H9 (cell line): Measurements from ENCODE around the gene MLPH. TPM values are rescaled to one million over a fixed set of nuclear protein-coding genes. Genes with fewer than 3 reads are reported as not detected.

ENCODE experiments used
- DNase-seq: peaks from one replicate; pipeline ENCODE4 v3.0.0-alpha.2; 2017
- H2AFZ ChIP-seq: one replicate; pipeline ENCODE4 v1.6.1; 2013; ENCODE audit warnings: mild to moderate bottlenecking, low read length, control low read depth, moderate library complexity
- H2AK5ac ChIP-seq: 2 replicates; pipeline ENCODE4 v1.6.1; 2013; ENCODE audit warnings: low read length, control low read depth, mixed read lengths; ENCODE audit not compliant: insufficient read length
- H2BK120ac ChIP-seq: one replicate; pipeline ENCODE4 v1.6.1; 2013; ENCODE audit warnings: low read depth, mild to moderate bottlenecking, low read length, control low read depth, inconsistent platforms; ENCODE audit not compliant: poor library complexity, severe bottlenecking
- H2BK12ac ChIP-seq: 2 replicates; pipeline ENCODE4 v1.6.1; 2013; ENCODE audit warnings: low read length, control low read depth, mixed read lengths, low read depth; ENCODE audit not compliant: insufficient read length
- H2BK15ac ChIP-seq: 2 replicates; pipeline ENCODE4 v1.6.1; 2013; ENCODE audit warnings: low read depth, low read length, control low read depth
- H2BK20ac ChIP-seq: one replicate; pipeline ENCODE4 v1.6.1; 2013; ENCODE audit warnings: low read depth, mild to moderate bottlenecking, low read length, control low read depth, inconsistent platforms; ENCODE audit not compliant: poor library complexity, severe bottlenecking
- H2BK5ac ChIP-seq: 2 replicates; pipeline ENCODE4 v1.6.1; 2013; ENCODE audit warnings: low read length, control low read depth, mixed read lengths; ENCODE audit not compliant: insufficient read length
- H3K14ac ChIP-seq: 2 replicates; pipeline ENCODE4 v1.6.1; 2013; ENCODE audit warnings: low read length, control low read depth; ENCODE audit not compliant: insufficient read depth
- H3K18ac ChIP-seq: 2 replicates; pipeline ENCODE4 v1.6.1; 2013; ENCODE audit warnings: low read depth, mild to moderate bottlenecking, mixed read lengths, low read length, control low read depth; ENCODE audit not compliant: insufficient read length
- H3K23ac ChIP-seq: 2 replicates; pipeline ENCODE4 v1.6.1; 2013; ENCODE audit warnings: low read length, control low read depth, mixed read lengths, low read depth; ENCODE audit not compliant: insufficient read length
- H3K23me2 ChIP-seq: 2 replicates; pipeline ENCODE4 v1.6.1; 2013; ENCODE audit warnings: low read depth, mild to moderate bottlenecking, mixed read lengths, low read length, control low read depth; ENCODE audit not compliant: insufficient read length, poor library complexity, severe bottlenecking
- H3K27ac ChIP-seq: 2 replicates; pipeline ENCODE4 v1.5.1; 2013; ENCODE audit warnings: low read length, control low read depth, mixed read lengths, low read depth; ENCODE audit not compliant: insufficient read length
- H3K27me3 ChIP-seq: 2 replicates; pipeline ENCODE4 v1.6.1; 2013; ENCODE audit warnings: low read length, control low read depth, inconsistent platforms; ENCODE audit not compliant: insufficient read depth
- H3K4ac ChIP-seq: 2 replicates; pipeline ENCODE4 v1.6.1; 2013; ENCODE audit warnings: low read depth, mild to moderate bottlenecking, control low read depth, inconsistent platforms, low read length, moderate library complexity
- H3K4me1 ChIP-seq: 2 replicates; pipeline ENCODE4 v1.6.1; 2013; ENCODE audit warnings: low read length, control low read depth, inconsistent platforms; ENCODE audit not compliant: insufficient read depth
- H3K4me2 ChIP-seq: 2 replicates; pipeline ENCODE4 v1.6.1; 2013; ENCODE audit warnings: low read length, control low read depth, mixed read lengths; ENCODE audit not compliant: insufficient read length, insufficient read depth
- H3K56ac ChIP-seq: 2 replicates; pipeline ENCODE4 v1.6.1; 2013; ENCODE audit warnings: low read depth, mild to moderate bottlenecking, mixed read lengths, low read length, control low read depth; ENCODE audit not compliant: insufficient read length
- H3K79me1 ChIP-seq: 2 replicates; pipeline ENCODE4 v1.6.1; 2013; ENCODE audit warnings: low read depth, mild to moderate bottlenecking, moderate library complexity, low read length, control low read depth, inconsistent platforms; ENCODE audit not compliant: insufficient read depth, poor library complexity, severe bottlenecking
- H3K79me2 ChIP-seq: 2 replicates; pipeline ENCODE4 v1.6.1; 2013; ENCODE audit warnings: low read length, control low read depth, inconsistent platforms; ENCODE audit not compliant: insufficient read depth
- H3K9ac ChIP-seq: 2 replicates; pipeline ENCODE4 v1.6.1; 2013; ENCODE audit warnings: low read length, control low read depth, mixed read lengths; ENCODE audit not compliant: insufficient read length; ENCODE audit errors: extremely low read depth
- H3K9me3 ChIP-seq: one replicate; pipeline ENCODE4 v1.6.1; 2013; ENCODE audit warnings: low read depth, low read length, inconsistent platforms; ENCODE audit not compliant: control insufficient read depth
- H3T11ph ChIP-seq: one replicate; pipeline ENCODE4 v1.6.1; 2013; ENCODE audit warnings: mild to moderate bottlenecking, low read length, control low read depth, inconsistent platforms
- H4K20me1 ChIP-seq: one replicate; pipeline ENCODE4 v1.6.1; 2013; ENCODE audit not compliant: control insufficient read depth, insufficient read length, insufficient read depth
- H4K5ac ChIP-seq: 2 replicates; pipeline ENCODE4 v1.6.1; 2013; ENCODE audit warnings: low read depth, mild to moderate bottlenecking, mixed read lengths, low read length, control low read depth; ENCODE audit not compliant: insufficient read length
- H4K8ac ChIP-seq: replicated peaks from 2 replicates; pipeline ENCODE4 v1.6.1; 2013; ENCODE audit warnings: low read length, control low read depth, mixed read lengths, low read depth; ENCODE audit not compliant: insufficient read length
- H4K91ac ChIP-seq: 2 replicates; pipeline ENCODE4 v1.6.1; 2013; ENCODE audit warnings: low read depth, mild to moderate bottlenecking, moderate library complexity, mixed read lengths, low read length, control low read depth; ENCODE audit not compliant: insufficient read length
- H3K27ac Mint-ChIP-seq, 3 experiments: 2 replicates in 2 of 3; 3 replicates in 1 of 3; pipeline ENCODE4 v1.8.0; 2020 to 2021; ENCODE audit warnings: mixed read lengths in 3 of 3, mild to moderate bottlenecking in 1 of 3, moderate library complexity in 1 of 3
- H3K27me3 Mint-ChIP-seq: 2 replicates; pipeline ENCODE4 v1.8.0; 2021; ENCODE audit warnings: low read depth, mild to moderate bottlenecking, moderate library complexity, mixed read lengths
- H3K36me3 Mint-ChIP-seq, 3 experiments: 2 replicates in 2 of 3; 3 replicates in 1 of 3; pipeline ENCODE4 v1.8.0; 2020 to 2021; ENCODE audit warnings: low read depth in 3 of 3, mixed read lengths in 3 of 3; ENCODE audit not compliant: insufficient read depth in 1 of 3
- H3K4me1 Mint-ChIP-seq, 2 experiments: 2 replicates each; pipeline ENCODE4 v1.8.0; 2020; ENCODE audit warnings: mixed read lengths in 2 of 2
- H3K4me3 Mint-ChIP-seq, 2 experiments: 2 replicates in 1 of 2; 3 replicates in 1 of 2; pipeline ENCODE4 v1.8.0; 2020 to 2021; ENCODE audit warnings: mild to moderate bottlenecking in 2 of 2, mixed read lengths in 2 of 2, moderate library complexity in 1 of 2
- H3K9me3 Mint-ChIP-seq, 2 experiments: 2 replicates in 1 of 2; 3 replicates in 1 of 2; pipeline ENCODE4 v1.8.0; 2020; ENCODE audit warnings: mild to moderate bottlenecking in 2 of 2, mixed read lengths in 2 of 2, moderate library complexity in 1 of 2
- CTCF ChIP-seq: fragments of 200-600 bp; sonication (generic); conservative IDR thresholded peaks from 3 replicates; pipeline ENCODE4 v1.8.0; 2021; ENCODE audit warnings: antibody characterized with exemption, mild to moderate bottlenecking
- WGBS: extraction: QIAGEN DNeasy Blood & Tissue Kit; methylation state at CpG from one replicate; pipeline ENCODE4 v1.1.7; 2013; ENCODE audit warnings: missing lambda C conversion rate, low lambda C conversion rate, mixed read lengths; ENCODE audit not compliant: insufficient read length; ENCODE audit errors: extremely low coverage; 5-methylcytosine and 5-hydroxymethylcytosine counted together
- total RNA-seq: library from RNA; stranded (reverse); gene quantifications from 2 replicates; pipeline ENCODE4 v1.2.1, GENCODE V29; 2021

MLPH gene
- total RNA-seq, 1 experiment from 2014 or later: 3.4 TPM

- Mint-ChIP-seq H3K9me3 (peaks cover under 1% of the 10 kb centered on the region in 2 experiments; a peak in 2 of 5 replicates), H3K36me3 (peaks cover 0 to 1% (median under 1%) of the 10 kb centered on the region in 3 experiments; a peak in 1 of 7 replicates), H3K4me3 (no peak overlapping the region), H3K27ac (no peak overlapping the region), H3K27me3 (peaks cover 8% of the 10 kb centered on the region), H3K4me1 (peaks cover 0 to 3% of the 10 kb centered on the region in 2 experiments; a peak in 1 of 4 replicates)
- Histone ChIP-seq H3K9ac (no peak overlapping the region), H2BK20ac (no peak overlapping the region), H3K18ac (no peak overlapping the region), H3K4ac (no peak overlapping the region), H4K91ac (no peak overlapping the region), H2BK5ac (no peak overlapping the region), H3K4me1 (no peaks in the 10 kb centered on the region), H3K27me3 (no peaks in the 10 kb centered on the region), H3K56ac (no peak overlapping the region), H3K23me2 (no peaks in the 10 kb centered on the region), H4K5ac (no peak overlapping the region), H3K79me1 (no peaks in the 10 kb centered on the region), H3T11ph (no peak overlapping the region), H3K27ac (no peak overlapping the region), H2BK120ac (no peak overlapping the region), H3K23ac (no peak overlapping the region), H3K79me2 (no peaks in the 10 kb centered on the region), H4K8ac (no peak overlapping the region), H2AK5ac (no peak overlapping the region), H3K14ac (no peak overlapping the region; the same call in 1 of the 2 replicates), H2BK12ac (no peak overlapping the region), H2BK15ac (no peak overlapping the region), H2AFZ (no peak overlapping the region), H3K4me2 (no peak overlapping the region), H3K9me3 (no peaks in the 10 kb centered on the region), H4K20me1 (no peaks in the 10 kb centered on the region)
- DNase-seq: no peak
- WGBS: no CpG with 5 or more reads among the region's 7 CpGs
- no peak for TF ChIP-seq CTCF
Observed at GRCh38 chr2:237561221-237561620, 74.2 kb downstream of the MLPH start.
